H1 (cell line): Measurements from ENCODE around the gene CARF. TPM values are rescaled to one million over a fixed set of nuclear protein-coding genes. Genes with fewer than 3 reads are reported as not detected.

Experiments
- CTCF ChIA-PET: fragments of 300-600 bp; sonication (Branson Sonifier 250); formaldehyde crosslinking; loops from one replicate; lab custom pipeline; 2021; ENCODE audit not compliant: partially characterized antibody; lab: Charles Lee
- POLR2A ChIA-PET: fragments of 300-600 bp; sonication (Branson Sonifier 250); formaldehyde crosslinking; loops from one replicate; lab custom pipeline; 2021; ENCODE audit warnings: inconsistent platforms; ENCODE audit not compliant: partially characterized antibody; lab: Charles Lee
- DNase-seq, 2 experiments: peaks; one replicate each; pipeline versions ENCODE4 v3.0.0 to v3.0.0-alpha.2; 2010 to 2022; ENCODE audit warnings: low spot score in 2 of 2, low read depth in 1 of 2, mixed read lengths in 1 of 2
- FAIRE-seq: peaks from 2 replicates; lab custom pipeline; 2011; peaks lifted over from hg19 to GRCh38; lab: Jason Lieb, UNC
- H2AFZ ChIP-seq: 2 replicates; pipeline ENCODE4 v1.8.1; 2012; ENCODE audit warnings: low read length, inconsistent platforms
- H2AK5ac ChIP-seq: 2 replicates; pipeline ENCODE4 v1.6.1; 2013; ENCODE audit warnings: low read depth, low read length
- H2BK120ac ChIP-seq: replicated peaks from 2 replicates; pipeline ENCODE3; 2013; ENCODE audit warnings: low read depth, low read length, inconsistent platforms
- H2BK12ac ChIP-seq: 2 replicates; pipeline ENCODE4 v1.6.1; 2013; ENCODE audit warnings: low read depth, low read length
- H2BK15ac ChIP-seq: 2 replicates; pipeline ENCODE4 v1.6.1; 2013; ENCODE audit warnings: low read length
- H2BK20ac ChIP-seq: 2 replicates; pipeline ENCODE4 v1.6.1; 2013; ENCODE audit warnings: low read length
- H2BK5ac ChIP-seq: 2 replicates; pipeline ENCODE4 v1.6.1; 2013; ENCODE audit warnings: low read depth, low read length
- H3K14ac ChIP-seq: 2 replicates; pipeline ENCODE4 v1.6.1; 2013; ENCODE audit warnings: inconsistent platforms; ENCODE audit not compliant: insufficient read length
- H3K18ac ChIP-seq: 2 replicates; pipeline ENCODE4 v1.6.1; 2013; ENCODE audit warnings: low read length; ENCODE audit errors: extremely low read depth
- H3K23ac ChIP-seq: 2 replicates; pipeline ENCODE4 v1.6.1; 2013; ENCODE audit warnings: inconsistent platforms; ENCODE audit not compliant: insufficient read length
- H3K23me2 ChIP-seq: 2 replicates; pipeline ENCODE4 v1.6.1; 2013; ENCODE audit warnings: low read depth, low read length
- H3K27ac ChIP-seq: 2 replicates; pipeline ENCODE4 v1.6.1; 2011; ENCODE audit warnings: low read depth, low read length, inconsistent platforms
- H3K27me3 ChIP-seq, 4 experiments: replicated peaks in 1 of 4; 1 replicate in 1 of 4; 2 replicates in 3 of 4; pipeline versions ENCODE4 v1.6.1 to v1.8.1; 2011 to 2013; ENCODE audit warnings: low read length in 3 of 4, mild to moderate bottlenecking in 3 of 4, inconsistent platforms in 2 of 4, mixed read lengths in 2 of 4, moderate library complexity in 1 of 4; ENCODE audit not compliant: control insufficient read depth in 3 of 4, insufficient read depth in 3 of 4; ENCODE audit errors: extremely low read depth in 1 of 4
- H3K36me3 ChIP-seq, 4 experiments: 2 replicates each; pipeline versions ENCODE4 v1.6.1 to v1.8.1; 2011 to 2013; ENCODE audit warnings: mild to moderate bottlenecking in 4 of 4, low read length in 3 of 4, moderate library complexity in 2 of 4, control low read depth in 1 of 4, inconsistent platforms in 1 of 4; ENCODE audit not compliant: insufficient read depth in 4 of 4, control insufficient read depth in 2 of 4
- H3K4ac ChIP-seq: replicated peaks from 2 replicates; pipeline ENCODE3; 2013; ENCODE audit warnings: low read length, low read depth, mixed read lengths, inconsistent platforms; ENCODE audit not compliant: insufficient read length
- H3K4me1 ChIP-seq, 4 experiments: replicated peaks in 1 of 4; 1 replicate in 1 of 4; 2 replicates in 3 of 4; pipeline versions ENCODE4 v1.6.1 to v1.8.1; 2011 to 2013; ENCODE audit warnings: low read length in 3 of 4, inconsistent platforms in 2 of 4, mixed read lengths in 1 of 4; ENCODE audit not compliant: insufficient read depth in 4 of 4, control insufficient read depth in 3 of 4
- H3K4me2 ChIP-seq, 2 experiments: 2 replicates each; pipeline versions ENCODE4 v1.6.1 to v1.8.1; 2011 to 2013; ENCODE audit warnings: low read depth in 2 of 2, low read length in 2 of 2, control low read depth in 1 of 2, inconsistent platforms in 1 of 2, mild to moderate bottlenecking in 1 of 2; ENCODE audit not compliant: insufficient read depth in 1 of 2
- H3K4me3 ChIP-seq, 4 experiments: fragments of 200-600, 300-600 bp in 1 of 4; sonication (generic), shearing (Covaris generic), sonication (Bioruptor Twin) in 1 of 4; 2 replicates each; pipeline versions ENCODE4 v1.5.1 to v1.8.1; 2011 to 2016; ENCODE audit warnings: low read length in 4 of 4, low read depth in 3 of 4, control low read depth in 2 of 4, inconsistent platforms in 2 of 4, mild to moderate bottlenecking in 2 of 4, mixed read lengths in 1 of 4, moderate library complexity in 1 of 4; ENCODE audit not compliant: insufficient read depth in 2 of 4; ENCODE audit errors: extremely low read depth in 1 of 4
- H3K56ac ChIP-seq: replicated peaks from 2 replicates; pipeline ENCODE3; 2013; ENCODE audit warnings: low read depth, mild to moderate bottlenecking, mixed read lengths, low read length, inconsistent platforms; ENCODE audit not compliant: insufficient read length
- H3K79me1 ChIP-seq: 2 replicates; pipeline ENCODE4 v1.6.1; 2013; ENCODE audit warnings: low read depth, low read length, control low read depth
- H3K79me2 ChIP-seq, 2 experiments: 2 replicates each; pipeline versions ENCODE4 v1.6.1 to v1.8.1; 2012 to 2013; ENCODE audit warnings: low read length in 2 of 2, mild to moderate bottlenecking in 2 of 2, inconsistent platforms in 1 of 2; ENCODE audit not compliant: insufficient read depth in 2 of 2, control insufficient read depth in 1 of 2
- H3K9ac ChIP-seq, 4 experiments: replicated peaks in 1 of 4; 1 replicate in 1 of 4; 2 replicates in 3 of 4; pipeline versions ENCODE4 v1.6.1 to v1.8.1; 2011 to 2013; ENCODE audit warnings: low read depth in 3 of 4, low read length in 3 of 4, control low read depth in 2 of 4, mild to moderate bottlenecking in 2 of 4, moderate library complexity in 2 of 4, inconsistent platforms in 1 of 4; ENCODE audit errors: extremely low read depth in 1 of 4
- H3K9me3 ChIP-seq, 2 experiments: 2 replicates each; pipeline versions ENCODE4 v1.6.1 to v1.8.1; 2012 to 2013; ENCODE audit warnings: mild to moderate bottlenecking in 2 of 2, moderate library complexity in 2 of 2, control low read depth in 1 of 2, inconsistent platforms in 1 of 2, low read depth in 1 of 2, low read length in 1 of 2, mixed read lengths in 1 of 2; ENCODE audit not compliant: insufficient read depth in 2 of 2
- H4K20me1 ChIP-seq, 2 experiments: replicated peaks in 1 of 2; 2 replicates each; pipeline versions ENCODE3 to v1.8.1; 2011 to 2013; ENCODE audit warnings: inconsistent platforms in 2 of 2, low read length in 2 of 2, mild to moderate bottlenecking in 1 of 2; ENCODE audit not compliant: insufficient read depth in 2 of 2, control insufficient read depth in 1 of 2
- H4K5ac ChIP-seq: 2 replicates; pipeline ENCODE4 v1.6.1; 2013; ENCODE audit warnings: low read length, low read depth, mixed read lengths, inconsistent platforms; ENCODE audit not compliant: insufficient read length
- H4K8ac ChIP-seq: 2 replicates; pipeline ENCODE4 v1.8.0; 2013; ENCODE audit warnings: mild to moderate bottlenecking, moderate library complexity, low read length, inconsistent platforms; ENCODE audit not compliant: insufficient read depth; ENCODE audit errors: extremely low read depth
- H4K91ac ChIP-seq: replicated peaks from 2 replicates; pipeline ENCODE3; 2013; ENCODE audit warnings: low read length, mixed read lengths, inconsistent platforms; ENCODE audit not compliant: insufficient read length
- CHD1 ChIP-seq: IDR thresholded peaks from 2 replicates; pipeline ENCODE4 v1.6.1; 2012; ENCODE audit warnings: low read depth, low read length, improper control_type of control experiment
- JUND ChIP-seq: IDR thresholded peaks from 2 replicates; pipeline ENCODE4 v1.6.1; 2011; ENCODE audit warnings: mild to moderate bottlenecking, improper control_type of control experiment, low read length
- KDM1A ChIP-seq: fragments of 200-600, 300-600 bp; sonication (generic); IDR thresholded peaks from 2 replicates; pipeline ENCODE4 v1.7.1; 2016; ENCODE audit warnings: mild to moderate bottlenecking, low read length, borderline replicate concordance
- SUZ12 ChIP-seq: fragments of 200-600 bp; sonication (generic); IDR thresholded peaks from 2 replicates; pipeline ENCODE4 v1.6.1; 2012; ENCODE audit warnings: mild to moderate bottlenecking, inconsistent platforms, low read length, moderate library complexity, mixed read lengths
- TEAD4 ChIP-seq: IDR thresholded peaks from 2 replicates; pipeline ENCODE4 v1.6.1; 2012; ENCODE audit warnings: low read depth, low read length, inconsistent platforms, mixed read lengths
- WGBS, 2 experiments: shearing (Covaris generic) in 1 of 2; methylation state at CpG; one replicate each; pipeline versions ENCODE4 v1.1.6 to v1.1.7; 2013 to 2015; ENCODE audit warnings: low lambda C conversion rate in 2 of 2, mixed read lengths in 2 of 2, inconsistent platforms in 1 of 2, low coverage in 1 of 2, missing lambda C conversion rate in 1 of 2; ENCODE audit not compliant: insufficient replicate concordance in 2 of 2, insufficient coverage in 1 of 2, insufficient read length in 1 of 2; ENCODE audit errors: extremely low coverage in 1 of 2, missing lambda C conversion rate in 1 of 2; 5-methylcytosine and 5-hydroxymethylcytosine counted together
- polyA plus RNA-seq, 7 experiments: library from polyadenylated mRNA; depleted of rRNA in 3 of 7; stranded (reverse) in 5 of 7; unstranded in 2 of 7; fragments of >200 nt in 5 of 7; fragments of 200-250 nt in 2 of 7; gene quantifications; 1 replicate in 5 of 7; 2 replicates in 1 of 7; 4 replicates in 1 of 7; pipeline versions ENCODE4 v1.2.1 to v1.2.3, GENCODE V29; 2011 to 2013; ENCODE audit warnings: missing spikeins in 2 of 7, mixed read lengths in 2 of 7
- total RNA-seq: library from RNA; stranded (reverse); fragmentation: NEBNext Ultra II Directional; extraction: Animal tissue kit (Norgen Biotek cat#: 25700); gene quantifications from 2 replicates; pipeline ENCODE4 v1.2.1, GENCODE V29; 2021

The CARF gene
- total and polyA plus RNA-seq, 2 of the 8 experiments (the other 6 are each of a cell fraction or from before 2014, with no cell fraction given) = 2.0 to 2.6 TPM

- H2BK15ac ChIP-seq = no peak overlapping the region
- ChIA-PET CTCF (no interaction called here), POLR2A (no interaction called here)
- no peaks in the 10 kb centered on the region for H3K27me3 ChIP-seq
- H3K36me3 ChIP-seq = peaks cover 0 to 3% (median 0%) of the 10 kb centered on the region in 4 experiments; a peak in 1 of 8 replicates
- no peak overlapping the region for H2BK20ac ChIP-seq
- H2BK12ac ChIP-seq = no peak overlapping the region
- H3K27ac ChIP-seq = no peak overlapping the region
- no peak overlapping the region for H3K4ac ChIP-seq
- H3K4me3 ChIP-seq = no peak overlapping the region
- TF ChIP-seq KDM1A (no peak), JUND (no peak), SUZ12 (no peak), TEAD4 (no peak), CHD1 (no peak)
- no peak overlapping the region for H3K56ac ChIP-seq
- peaks cover 6% of the 10 kb centered on the region in 2 experiments; a peak in 2 of 4 replicates for H3K9me3 ChIP-seq
- no peak overlapping the region for H3K4me2 ChIP-seq
- H3K79me2 ChIP-seq = no peaks in the 10 kb centered on the region
- 87% methylated on average over 1 of the region's 1 CpG; no CpG with 5 or more reads in 1 of the 2 experiments for WGBS, 2 experiments
- H3K18ac ChIP-seq = no peak overlapping the region
- H4K91ac ChIP-seq = no peak overlapping the region
- no peaks in the 10 kb centered on the region for H4K20me1 ChIP-seq
- H2BK120ac ChIP-seq = no peak overlapping the region
- no peak overlapping the region for H4K5ac ChIP-seq
- H3K9ac ChIP-seq = no peak overlapping the region
- no peak overlapping the region for H3K14ac ChIP-seq
- no peak overlapping the region for H4K8ac ChIP-seq
- FAIRE-seq (no peak), DNase-seq (no peak)
- H3K79me1 ChIP-seq = no peaks in the 10 kb centered on the region
- H2BK5ac ChIP-seq = no peak overlapping the region
- no peaks in the 10 kb centered on the region for H3K4me1 ChIP-seq
- no peak overlapping the region for H3K23ac ChIP-seq
- no peak overlapping the region for H2AFZ ChIP-seq
- H2AK5ac ChIP-seq = no peak overlapping the region
- H3K23me2 ChIP-seq = no peaks in the 10 kb centered on the region
Observed at GRCh38 chr2:202944408-202944807, 32.3 kb downstream of the CARF start.
